K562 (cell line): ENCODE measurements around the gene TYRO3. TPM values are rescaled to one million over a fixed set of nuclear protein-coding genes. Genes with fewer than 3 reads are reported as not detected.

ENCODE experiments used
- ELK3 ChIP-seq: fragments of 450-650 bp; formaldehyde crosslinking; IDR thresholded peaks from 2 replicates; pipeline ENCODE4 v1.4.0; 2020; ENCODE audit warnings: mild to moderate bottlenecking
- NFIC ChIP-seq: fragments of 450-650 bp; IDR thresholded peaks from 2 replicates; pipeline ENCODE4 v1.6.1; 2017; ENCODE audit warnings: mild to moderate bottlenecking, inconsistent platforms
- POLR3G ChIP-seq: IDR thresholded peaks from 2 replicates; pipeline ENCODE4 v1.6.1; 2011; ENCODE audit not compliant: insufficient read length, insufficient replicate concordance; ENCODE audit errors: extremely low read depth
- SAP30 ChIP-seq: fragments of 200-600 bp; sonication (generic); IDR thresholded peaks from 2 replicates; pipeline ENCODE4 v1.6.1; 2012; ENCODE audit warnings: borderline replicate concordance, low read depth, mild to moderate bottlenecking, moderate library complexity, low read length, control low read depth, inconsistent platforms; ENCODE audit not compliant: insufficient read depth, poor library complexity, severe bottlenecking
- SIN3A ChIP-seq, 2 experiments: fragments of 150-350 bp in 1 of 2; IDR thresholded peaks; 2 replicates each; pipeline ENCODE4 v1.6.1; 2011 to 2016; ENCODE audit warnings: borderline replicate concordance in 2 of 2, low read depth in 2 of 2, low read length in 2 of 2, mild to moderate bottlenecking in 2 of 2, moderate library complexity in 2 of 2; ENCODE audit not compliant: control insufficient read depth in 1 of 2
- ZFX ChIP-seq: sonication (generic); formaldehyde crosslinking; IDR thresholded peaks from 2 replicates; pipeline ENCODE4 v1.8.0; 2022; ENCODE audit warnings: mild to moderate bottlenecking, missing genetic modification reagents, moderate library complexity
- ZNF184 ChIP-seq: sonication (generic); formaldehyde crosslinking; IDR thresholded peaks from 2 replicates; pipeline ENCODE4 v1.5.0; 2020; ENCODE audit warnings: missing genetic modification reagents
- ZNF609 ChIP-seq: sonication (generic); formaldehyde crosslinking; IDR thresholded peaks from 2 replicates; pipeline ENCODE4 v1.8.1; 2023; ENCODE audit warnings: missing genetic modification reagents, mild to moderate bottlenecking, borderline replicate concordance
- ZNF696 ChIP-seq: fragments of 250-450 bp; sonication (Bioruptor Pico); conservative IDR thresholded peaks from 2 replicates; pipeline ENCODE4 v1.4.0; 2020; ENCODE audit warnings: mild to moderate bottlenecking, moderate library complexity
- polyA plus RNA-seq, 8 experiments: library from polyadenylated mRNA; depleted of rRNA in 4 of 8; stranded (reverse) in 5 of 8; unstranded in 3 of 8; fragments of >200 nt; fragmentation: Nextera tagmentation in 2 of 8; fragmentation: Illumina TruSeq in 1 of 8; extraction: Ambion mirVana in 2 of 8; extraction: Trizol in 1 of 8; gene quantifications; 2 replicates each; pipeline versions ENCODE4 v1.2.1 to v1.2.3, GENCODE V29; 2011 to 2014; ENCODE audit warnings: inconsistent platforms in 1 of 8, missing spikeins in 1 of 8
- total RNA-seq, 7 experiments: library from RNA; depleted of rRNA in 6 of 7; stranded (reverse); fragments of >200 nt in 6 of 7; fragmentation: Illumina TruSeq in 2 of 7; extraction: Trizol in 2 of 7; gene quantifications; 2 replicates each; pipeline versions ENCODE4 v1.2.1 to v1.2.3, GENCODE V29; 2011 to 2021; ENCODE audit warnings: low replicate concordance in 1 of 7
- TF ChIP-seq, protein P1 (sequence below), 2 experiments: IDR thresholded peaks; 2 replicates each; pipeline ENCODE4 v1.6.1; 2011; ENCODE audit warnings: borderline replicate concordance in 1 of 2, control low read depth in 1 of 2, low read depth in 1 of 2, low read length in 1 of 2, mild to moderate bottlenecking in 1 of 2, mixed read lengths in 1 of 2, moderate library complexity in 1 of 2; ENCODE audit not compliant: insufficient read depth in 1 of 2, insufficient read length in 1 of 2, poor library complexity in 1 of 2, severe bottlenecking in 1 of 2; ENCODE audit errors: extremely low read depth in 1 of 2
- TF ChIP-seq, protein P2 (sequence below): sonication (generic); formaldehyde crosslinking; IDR thresholded peaks from 2 replicates; pipeline ENCODE4 v1.8.1; 2023; ENCODE audit warnings: mild to moderate bottlenecking, missing genetic modification reagents

TYRO3 gene
- total and polyA plus RNA-seq, 9 of the 15 experiments (the other 6 are each of a cell fraction or from before 2014, with no cell fraction given) = 2.6 to 39.6 (median 18.6) TPM

DNA sequence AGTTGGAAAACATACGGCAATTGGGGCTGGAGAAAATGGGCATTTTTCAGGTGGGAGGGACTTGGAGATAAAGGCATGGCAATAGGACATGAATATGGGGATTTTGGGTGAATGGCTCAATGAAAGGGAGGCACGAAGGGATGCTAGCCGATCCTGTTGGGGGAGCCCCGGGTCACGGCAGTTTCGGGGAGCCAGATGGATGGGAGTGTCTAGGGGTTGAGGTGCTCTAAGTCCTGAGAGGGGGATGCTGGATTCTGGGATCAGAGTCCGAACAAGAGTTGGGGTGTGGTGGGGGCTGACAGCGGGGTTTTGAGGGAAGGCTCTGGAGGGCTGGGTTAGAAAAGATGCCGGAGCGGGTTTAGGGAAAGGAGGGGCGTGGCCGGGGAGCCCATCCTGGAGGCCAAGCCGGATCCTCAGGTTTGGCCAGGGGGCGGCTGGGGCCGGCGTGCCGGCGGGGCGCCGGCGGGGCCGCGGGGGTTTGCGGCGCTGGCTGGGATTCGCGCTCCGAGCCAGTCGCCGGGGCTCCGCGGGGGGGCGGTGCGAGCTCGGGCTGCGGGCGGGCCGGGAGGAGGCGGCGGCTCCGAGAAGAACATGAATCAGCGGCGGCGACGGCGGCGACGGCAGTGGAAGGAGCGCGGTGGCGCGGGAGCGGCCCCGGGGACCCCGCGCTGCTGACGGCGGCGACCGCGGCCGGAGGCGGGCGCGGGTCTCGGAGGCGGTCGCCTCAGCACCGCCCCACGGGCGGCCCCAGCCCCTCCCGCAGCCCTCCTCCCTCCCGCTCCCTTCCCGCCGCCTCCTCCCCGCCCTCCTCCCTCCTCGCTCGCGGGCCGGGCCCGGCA, at the start of gene TYRO3 (continued):
- TF ChIP-seq ZNF696 = no peak
- no peak for TF ChIP-seq SAP30
- TF ChIP-seq, protein P1, sequence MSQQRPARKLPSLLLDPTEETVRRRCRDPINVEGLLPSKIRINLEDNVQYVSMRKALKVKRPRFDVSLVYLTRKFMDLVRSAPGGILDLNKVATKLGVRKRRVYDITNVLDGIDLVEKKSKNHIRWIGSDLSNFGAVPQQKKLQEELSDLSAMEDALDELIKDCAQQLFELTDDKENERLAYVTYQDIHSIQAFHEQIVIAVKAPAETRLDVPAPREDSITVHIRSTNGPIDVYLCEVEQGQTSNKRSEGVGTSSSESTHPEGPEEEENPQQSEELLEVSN (IDR thresholded peaks at IDR 0.05; ENCODE audit: borderline replicate concordance in 1 of 2, extremely low read depth in 1 of 2, insufficient read depth in 1 of 2, insufficient read length in 1 of 2, low read depth in 1 of 2, low read length in 1 of 2, poor library complexity in 1 of 2, severe bottlenecking in 1 of 2) = no peak
- TF ChIP-seq ZFX (CRISPR knock-in tag) = peak; percentile 25; the same call in 1 of the 2 replicates
- TF ChIP-seq, protein P2, sequence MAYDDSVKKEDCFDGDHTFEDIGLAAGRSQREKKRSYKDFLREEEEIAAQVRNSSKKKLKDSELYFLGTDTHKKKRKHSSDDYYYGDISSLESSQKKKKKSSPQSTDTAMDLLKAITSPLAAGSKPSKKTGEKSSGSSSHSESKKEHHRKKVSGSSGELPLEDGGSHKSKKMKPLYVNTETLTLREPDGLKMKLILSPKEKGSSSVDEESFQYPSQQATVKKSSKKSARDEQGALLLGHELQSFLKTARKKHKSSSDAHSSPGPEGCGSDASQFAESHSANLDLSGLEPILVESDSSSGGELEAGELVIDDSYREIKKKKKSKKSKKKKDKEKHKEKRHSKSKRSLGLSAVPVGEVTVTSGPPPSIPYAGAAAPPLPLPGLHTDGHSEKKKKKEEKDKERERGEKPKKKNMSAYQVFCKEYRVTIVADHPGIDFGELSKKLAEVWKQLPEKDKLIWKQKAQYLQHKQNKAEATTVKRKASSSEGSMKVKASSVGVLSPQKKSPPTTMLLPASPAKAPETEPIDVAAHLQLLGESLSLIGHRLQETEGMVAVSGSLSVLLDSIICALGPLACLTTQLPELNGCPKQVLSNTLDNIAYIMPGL (CRISPR knock-in tag) = no peak
- TF ChIP-seq ZNF184 (CRISPR knock-in tag) = no peak
- TF ChIP-seq NFIC = no peak
- TF ChIP-seq SIN3A (IDR thresholded peaks at IDR 0.05; ENCODE audit: borderline replicate concordance in 2 of 2, control insufficient read depth in 1 of 2, low read depth in 2 of 2, low read length in 2 of 2) = peak in 1 of 2 experiments; percentile 12; a peak in 1 of 4 replicates
- TF ChIP-seq ELK3 (CRISPR knock-in tag) = no peak
- no peak for TF ChIP-seq POLR3G
- no peak for TF ChIP-seq ZNF609 (CRISPR knock-in tag)
